GM19438 (cell line): Measurements from ENCODE around the gene MAN2A2.
A peak's percentile ranks its signal among the peaks of the same experiment; 100 is the strongest.
"Not testable (repeated sequence)": the region's sequence is repeated elsewhere in the genome, so short reads cannot be mapped to it uniquely, and the experiment has no call there.

Source experiments
- ATAC-seq: cut with Tn5 transposase; IDR thresholded peaks from one replicate; pipeline ENCODE4 v1.9.1; 2021; ENCODE audit warnings: low read depth; ENCODE audit not compliant: unreplicated experiment

MAN2A2 gene

DNA sequence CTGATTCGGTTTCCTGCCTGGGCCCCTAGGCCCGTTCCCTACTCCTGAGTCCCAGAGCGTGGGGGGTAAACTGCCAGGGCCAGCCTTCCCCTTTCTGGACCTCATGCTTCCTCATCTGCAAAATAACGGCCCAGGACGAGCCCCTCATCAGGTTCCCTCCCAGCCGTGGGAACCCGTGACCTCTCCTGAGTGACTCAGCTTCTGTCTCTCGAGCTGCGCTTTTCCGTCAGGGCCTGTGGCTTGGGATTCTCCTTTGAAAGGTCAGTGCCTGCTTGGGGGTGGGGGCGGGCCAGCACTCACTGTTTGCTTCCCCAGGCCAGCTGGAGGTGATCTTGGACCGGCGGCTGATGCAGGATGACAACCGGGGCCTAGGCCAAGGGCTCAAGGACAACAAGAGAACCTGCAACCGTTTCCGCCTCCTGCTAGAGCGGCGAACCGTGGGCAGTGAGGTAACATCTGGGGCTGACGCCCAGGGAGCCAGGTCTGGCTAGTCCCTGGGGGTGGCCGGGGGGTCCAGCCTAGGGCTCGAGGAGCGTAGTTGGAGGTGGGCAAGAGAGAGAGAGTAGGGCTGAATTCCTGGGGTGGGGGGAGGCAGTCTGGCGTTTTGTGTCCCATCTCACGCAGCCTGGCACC, 12.8 kb downstream of the MAN2A2 start:
- ATAC-seq = no peak

DNA sequence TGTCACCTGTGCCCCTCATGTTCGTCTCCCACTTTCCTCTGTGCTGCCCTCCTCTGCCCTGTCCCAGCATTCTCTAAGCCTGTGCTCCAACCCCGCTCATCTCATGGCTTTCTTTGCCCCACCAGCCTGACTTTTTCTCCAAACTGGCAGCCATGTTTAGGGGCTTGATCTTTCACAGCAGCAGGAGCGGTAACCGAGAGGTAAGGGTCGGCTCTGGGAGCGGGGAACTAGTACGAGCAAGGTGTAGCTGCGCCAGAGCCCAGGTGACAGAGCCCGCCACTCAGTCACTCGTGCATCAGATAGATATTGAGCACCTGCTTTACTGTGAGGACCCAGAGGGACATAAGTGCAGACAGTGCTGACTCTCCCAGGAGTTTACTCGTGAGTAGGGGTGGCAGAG, 13.4 kb downstream of the MAN2A2 start:
- ATAC-seq = no peak

DNA sequence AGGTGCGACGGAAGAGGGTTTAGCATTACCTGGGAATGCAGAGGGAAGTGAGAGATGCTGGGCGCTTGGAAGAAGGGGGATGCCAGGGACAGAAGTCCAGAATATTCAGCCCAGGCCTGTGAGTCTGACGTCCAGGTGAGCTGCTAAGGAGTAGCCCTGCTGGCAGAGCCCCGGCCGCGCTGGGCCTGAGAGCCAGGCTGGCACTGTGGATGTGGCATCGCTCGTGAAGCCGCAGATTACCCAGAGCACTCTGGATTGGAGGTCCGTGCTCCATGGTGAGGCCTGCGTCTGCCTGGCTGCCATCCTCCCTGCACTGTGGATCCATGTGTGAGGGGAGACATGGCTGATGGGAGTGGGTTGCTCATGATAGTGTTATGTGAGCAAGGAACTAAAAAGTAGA, 14.5 kb downstream of the MAN2A2 start:
- no peak for ATAC-seq

DNA sequence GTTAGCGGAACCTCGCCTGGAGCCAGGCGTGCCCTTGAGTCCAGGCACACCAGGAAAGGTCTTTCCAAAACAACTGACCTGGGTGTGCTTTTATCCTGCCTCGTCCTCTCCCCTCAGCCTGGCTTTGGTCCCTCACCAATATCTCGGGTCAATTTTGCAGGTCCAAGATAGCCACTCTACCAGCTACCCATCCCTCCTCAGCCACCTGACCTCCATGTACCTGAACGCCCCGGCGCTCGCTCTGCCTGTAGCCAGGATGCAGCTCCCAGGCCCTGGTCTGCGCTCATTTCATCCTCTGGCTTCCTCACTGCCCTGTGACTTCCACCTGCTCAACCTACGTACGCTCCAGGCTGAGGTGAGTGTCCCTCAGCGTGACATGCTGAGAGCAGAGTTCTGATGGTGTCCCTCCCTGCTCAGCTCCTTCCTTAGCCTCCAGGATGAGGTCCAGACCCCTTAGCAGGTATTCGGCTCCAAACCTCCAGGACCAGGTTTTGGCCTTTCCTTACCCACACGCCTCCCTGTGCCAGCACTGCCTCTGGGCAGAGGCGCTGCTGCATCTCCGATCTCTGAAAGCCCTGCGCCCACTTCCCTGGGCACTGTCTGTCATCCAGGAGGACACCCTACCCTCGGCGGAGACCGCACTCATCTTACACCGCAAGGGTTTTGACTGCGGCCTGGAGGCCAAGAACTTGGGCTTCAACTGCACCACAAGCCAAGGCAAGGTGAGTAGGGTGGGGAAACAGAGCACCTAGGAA, 15.1 kb downstream of the MAN2A2 start:
- no peak for ATAC-seq

DNA sequence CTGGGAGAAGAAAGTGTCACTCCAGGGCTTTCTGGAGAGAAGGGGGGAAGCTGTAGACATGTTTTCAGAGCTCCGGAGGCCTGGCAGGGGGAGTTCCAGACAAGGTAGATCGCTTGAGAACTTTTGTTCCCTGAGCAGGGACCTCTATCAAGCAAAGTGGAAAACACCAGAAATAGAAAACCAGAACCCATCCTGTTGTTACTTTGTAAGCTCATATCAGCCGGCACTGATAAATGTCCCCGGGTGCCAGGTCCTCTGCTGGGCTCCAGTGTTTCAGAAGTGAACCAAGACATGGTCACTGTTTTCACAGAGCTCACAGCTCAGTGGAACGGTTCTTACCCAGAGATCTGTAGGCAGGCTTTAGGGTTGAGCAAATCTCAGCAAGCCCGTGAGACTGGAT, 15.7 kb downstream of the MAN2A2 start:
- ATAC-seq = no peak

DNA sequence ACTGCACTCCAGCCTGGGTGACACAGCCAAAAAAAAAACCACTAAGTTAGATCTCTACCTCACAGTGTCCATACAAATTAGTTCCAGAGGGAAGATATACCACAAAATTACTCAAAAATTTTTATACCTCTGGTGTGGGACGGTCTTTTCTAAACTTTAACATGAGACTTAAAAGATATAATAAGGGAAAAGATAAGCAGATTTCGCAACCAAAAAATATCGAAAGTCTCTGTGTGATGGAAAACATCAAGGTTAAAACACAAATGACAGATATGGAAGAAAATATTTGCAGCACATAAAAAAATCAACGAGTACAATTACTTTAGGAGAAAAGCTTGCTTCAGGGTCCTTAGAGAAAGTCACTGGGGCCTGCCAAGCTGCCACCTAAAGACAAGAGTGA, 18.8 kb downstream of the MAN2A2 start:
- ATAC-seq = no peak

DNA sequence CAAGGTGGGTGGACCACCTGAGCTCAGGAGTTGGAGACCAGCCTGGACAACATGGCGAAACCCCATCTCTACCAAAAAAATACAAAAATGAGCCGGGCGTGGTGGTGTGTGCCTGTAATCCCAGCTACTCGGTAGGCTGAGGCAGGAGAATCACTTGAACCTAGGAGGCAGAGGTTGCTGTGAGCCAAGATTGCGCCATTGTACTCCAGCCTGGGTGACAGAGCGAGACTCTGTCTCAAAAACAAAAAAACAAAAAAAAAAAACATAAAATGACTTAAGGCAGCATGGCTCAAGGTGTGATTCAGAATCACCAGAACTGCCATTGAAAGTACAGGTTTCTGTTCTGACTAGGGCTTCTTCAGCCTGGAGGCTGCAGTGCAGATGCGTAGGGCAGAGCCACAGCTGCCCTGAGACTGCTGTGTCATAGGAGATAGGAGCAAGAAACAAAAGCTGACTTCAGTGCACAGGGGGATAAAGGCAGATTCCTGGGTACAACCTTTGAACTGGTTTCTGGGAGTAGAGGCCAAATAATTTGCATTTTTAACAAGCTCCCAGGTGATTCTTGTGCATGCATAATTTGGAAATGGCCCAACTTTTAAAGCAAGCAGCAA, 19.7 kb downstream of the MAN2A2 start:
- ATAC-seq = peak; percentile 83

DNA sequence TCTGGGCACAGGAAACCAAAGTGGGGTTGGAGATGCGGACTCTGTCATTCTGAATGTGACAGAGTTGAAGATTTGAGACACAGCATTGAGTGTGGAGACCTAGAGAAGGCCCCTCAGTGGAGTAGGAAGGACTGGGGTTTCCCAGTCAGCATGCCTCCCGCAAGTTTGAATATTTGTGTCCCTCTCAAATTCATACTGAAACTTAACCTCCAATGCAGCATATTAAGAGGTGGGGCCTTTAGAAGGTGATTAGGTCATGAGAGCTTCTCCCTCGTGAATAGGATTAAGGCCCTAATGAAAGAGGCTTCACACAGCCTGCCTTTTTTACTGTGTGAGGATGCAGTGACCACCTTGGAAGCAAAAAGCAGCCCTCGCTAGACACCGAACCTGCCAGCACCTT, 21.3 kb downstream of the MAN2A2 start:
- peak; percentile 50 for ATAC-seq

DNA sequence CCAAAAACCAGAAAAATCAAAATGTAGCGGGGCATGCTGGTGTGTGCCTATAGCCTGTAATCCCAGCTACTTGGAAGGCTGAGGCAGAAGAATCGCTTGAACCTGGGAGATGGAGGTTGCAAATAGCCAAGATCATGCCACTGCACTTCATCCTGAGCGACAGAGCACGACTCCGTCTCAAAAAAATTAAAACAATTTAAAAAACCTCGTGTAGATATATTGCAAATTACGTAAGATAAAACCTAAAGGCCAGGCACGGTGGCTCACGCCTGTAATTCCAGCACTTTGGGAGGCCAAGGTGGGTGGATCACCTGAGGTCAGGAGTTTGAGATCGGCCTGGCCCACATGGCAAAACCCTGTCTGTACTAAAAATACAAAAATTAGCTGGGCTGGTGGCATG, 23.7 kb downstream of the MAN2A2 start:
- ATAC-seq = not testable (repeated sequence)

DNA sequence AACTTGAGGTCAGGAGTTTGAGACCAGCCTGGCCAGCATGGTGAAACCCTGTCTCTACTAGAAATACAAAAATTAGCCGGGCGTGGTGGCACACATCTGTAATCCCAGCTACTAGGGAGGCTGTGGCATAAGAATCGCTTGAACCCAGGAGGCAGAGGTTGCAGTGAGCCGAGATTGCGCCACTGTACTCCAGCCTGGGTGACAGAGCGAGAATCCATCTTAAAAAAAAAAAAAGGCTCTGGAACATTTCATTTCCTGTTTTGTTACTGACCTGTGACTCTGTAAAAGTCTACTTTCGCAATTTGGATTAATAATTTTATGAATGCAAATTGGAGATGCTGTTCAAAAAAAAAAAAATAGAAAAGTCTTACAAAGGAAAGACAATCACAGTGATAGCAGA, 25.0 kb downstream of the MAN2A2 start:
- ATAC-seq = not testable (repeated sequence)

DNA sequence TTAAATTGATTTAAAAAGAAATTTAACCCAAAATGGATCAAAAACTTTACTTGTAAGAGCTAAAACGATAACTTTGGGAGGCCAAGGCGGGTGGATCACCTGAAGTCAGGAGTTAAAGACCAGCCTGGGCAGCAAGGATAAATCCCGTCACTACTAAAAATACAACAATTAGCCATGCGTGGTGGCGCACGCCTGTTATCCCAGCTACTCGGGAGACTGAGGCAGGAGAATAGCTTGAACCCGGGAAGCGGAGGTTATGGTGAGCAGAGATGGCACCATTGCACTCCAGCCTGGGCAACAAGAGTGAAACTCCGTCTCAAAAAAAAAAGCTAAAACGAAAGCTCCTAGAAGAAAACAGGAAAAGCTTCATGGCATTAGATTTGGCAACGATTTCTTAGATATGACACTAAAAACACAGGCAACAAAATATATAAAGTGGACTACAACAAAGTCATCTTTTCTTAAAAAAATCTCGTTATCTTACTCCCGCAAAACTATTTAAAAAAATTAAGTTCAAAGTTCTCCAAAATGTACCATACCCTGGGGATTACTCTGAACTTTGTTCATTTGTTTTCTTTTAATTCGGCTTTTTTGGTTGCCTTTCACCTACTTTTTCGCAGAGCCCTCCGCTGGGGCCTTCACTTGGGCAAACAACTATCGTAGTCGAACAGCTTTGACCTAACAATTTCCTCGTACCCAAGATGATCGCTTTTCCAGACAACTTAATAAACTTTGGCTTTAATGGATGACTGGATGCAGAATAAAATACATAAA, 26.3 kb downstream of the MAN2A2 start:
- ATAC-seq = no peak

DNA sequence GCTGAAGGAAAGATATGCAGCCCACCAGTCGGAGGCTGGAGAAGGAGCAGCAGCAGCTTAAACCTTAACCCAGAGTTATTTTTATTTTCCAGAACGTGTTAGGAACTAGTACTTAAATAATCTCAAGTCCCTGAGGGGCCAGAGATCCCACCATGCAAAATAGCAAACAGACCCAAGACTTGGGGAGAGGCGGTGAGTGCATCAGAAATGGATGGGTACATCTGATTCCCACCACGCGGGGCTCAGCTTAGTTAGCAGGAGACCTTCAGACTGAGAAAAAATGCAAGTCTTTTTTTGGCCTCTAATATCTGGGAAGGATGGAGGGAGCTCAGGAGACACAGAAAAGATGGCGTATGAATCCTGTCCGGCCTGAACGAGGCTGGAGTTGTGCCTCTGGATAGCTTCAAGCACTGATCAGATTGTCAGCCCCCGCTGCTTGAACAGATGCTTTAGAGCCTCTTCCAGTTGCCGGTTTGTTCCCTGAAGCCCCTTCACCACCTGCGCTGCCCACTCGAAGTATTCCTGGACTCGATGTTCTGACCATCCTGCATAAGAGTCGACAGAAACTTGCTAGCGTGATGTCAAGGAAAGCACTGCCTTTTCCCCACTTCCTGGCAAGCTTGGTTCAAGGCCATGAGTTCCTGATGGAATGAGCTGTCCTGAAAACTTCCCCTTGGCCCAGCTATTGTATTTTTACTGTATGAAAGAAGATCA, 27.9 kb downstream of the MAN2A2 start:
- no peak for ATAC-seq

DNA sequence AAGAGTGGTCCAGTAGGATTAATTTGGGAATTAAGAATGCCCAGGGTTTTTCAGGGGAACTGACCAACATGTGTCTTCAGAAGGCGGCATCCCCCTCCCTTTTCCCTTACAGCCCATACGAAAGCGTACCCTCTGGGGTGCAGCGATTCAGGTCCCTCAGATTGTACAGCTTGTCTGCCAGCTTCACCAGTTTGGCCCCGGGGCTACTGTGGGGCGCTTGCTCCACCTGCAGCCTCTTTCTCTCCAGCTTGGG, 28.4 kb downstream of the MAN2A2 start:
- no peak for ATAC-seq

DNA sequence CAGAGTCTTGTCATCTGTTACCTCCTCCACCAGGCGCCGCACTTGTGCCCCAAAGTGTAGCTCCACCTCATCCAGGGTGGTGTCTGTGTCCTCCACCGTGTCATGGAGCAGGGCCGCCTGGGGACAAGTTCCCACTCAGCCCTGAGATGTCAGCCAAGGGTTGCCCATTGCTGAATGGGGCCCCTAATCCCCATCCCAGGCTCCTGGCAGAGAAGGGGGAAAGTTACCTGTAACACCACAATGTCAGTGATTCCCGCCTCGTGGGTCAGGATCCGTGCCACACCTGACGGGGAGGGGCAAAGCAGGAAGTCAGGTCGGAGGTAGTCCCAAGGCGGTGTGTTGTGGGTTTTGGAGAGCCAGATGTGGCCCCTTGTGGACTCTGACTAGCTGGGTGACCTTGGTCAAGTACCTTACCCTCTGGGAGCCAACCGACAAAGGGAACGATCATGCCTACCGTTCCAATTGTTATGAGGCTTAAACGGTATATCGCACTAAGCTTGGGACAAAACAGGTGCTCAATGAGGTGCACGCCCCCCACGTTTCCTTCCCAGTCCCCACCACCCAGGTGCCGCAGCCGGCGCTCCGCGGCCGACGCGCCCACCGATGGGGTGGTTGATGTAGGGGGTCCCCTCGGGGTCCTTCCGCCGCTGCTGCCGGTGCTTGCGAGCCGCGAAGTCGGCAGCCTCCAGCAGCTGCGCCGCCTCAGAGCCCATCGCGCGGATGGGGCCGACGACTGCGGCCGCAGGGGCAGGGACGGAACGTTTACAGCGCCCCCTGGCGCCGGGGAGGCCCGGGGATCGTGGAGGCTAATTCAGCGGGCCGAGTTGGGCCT, 28.9 kb downstream of the MAN2A2 start, which contains the start of gene HDDC3:
HDDC3 (minus strand) TSS at position 722 of the 832 bp plus-strand sequence; CDS start at position 713, 9 bp downstream.
- ATAC-seq = peak; percentile 46

DNA sequence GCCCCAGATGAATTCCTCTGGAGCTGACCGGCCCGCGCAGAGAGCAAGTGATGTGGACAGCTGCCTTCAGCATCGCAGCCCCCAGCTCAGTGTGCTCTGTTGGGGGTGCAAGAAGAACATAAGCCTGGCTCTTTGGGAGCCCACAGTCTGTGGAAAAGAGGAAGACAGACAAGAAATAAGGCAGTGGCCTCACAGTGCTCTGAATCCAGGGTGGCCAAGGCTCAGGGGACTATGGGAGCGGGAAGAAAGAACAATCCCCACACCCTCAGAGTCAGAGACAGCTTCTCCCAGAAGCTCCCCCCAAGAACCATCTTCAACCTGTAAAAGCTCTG, 29.5 kb downstream of the MAN2A2 start:
- ATAC-seq = no peak

DNA sequence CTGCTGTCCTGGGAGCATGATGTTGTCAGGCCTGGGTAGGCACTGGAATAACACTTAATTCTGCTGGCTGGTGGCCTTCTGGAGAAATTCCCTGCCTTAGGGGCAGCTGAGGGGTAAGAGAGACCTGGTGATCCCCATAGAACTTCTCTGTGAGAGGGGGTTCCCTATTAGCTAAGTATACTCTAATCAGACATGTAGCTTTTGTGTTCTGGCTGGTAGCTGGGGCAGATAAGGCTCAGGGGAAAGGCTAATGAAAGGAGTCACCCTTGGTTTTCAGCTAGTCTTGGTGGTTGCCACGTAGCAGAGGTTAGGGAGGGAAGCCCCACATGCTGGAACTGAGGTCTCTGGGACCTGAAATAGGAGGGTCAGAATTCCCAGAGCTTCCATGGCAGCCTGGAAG, 30.2 kb downstream of the MAN2A2 start:
- ATAC-seq = no peak

DNA sequence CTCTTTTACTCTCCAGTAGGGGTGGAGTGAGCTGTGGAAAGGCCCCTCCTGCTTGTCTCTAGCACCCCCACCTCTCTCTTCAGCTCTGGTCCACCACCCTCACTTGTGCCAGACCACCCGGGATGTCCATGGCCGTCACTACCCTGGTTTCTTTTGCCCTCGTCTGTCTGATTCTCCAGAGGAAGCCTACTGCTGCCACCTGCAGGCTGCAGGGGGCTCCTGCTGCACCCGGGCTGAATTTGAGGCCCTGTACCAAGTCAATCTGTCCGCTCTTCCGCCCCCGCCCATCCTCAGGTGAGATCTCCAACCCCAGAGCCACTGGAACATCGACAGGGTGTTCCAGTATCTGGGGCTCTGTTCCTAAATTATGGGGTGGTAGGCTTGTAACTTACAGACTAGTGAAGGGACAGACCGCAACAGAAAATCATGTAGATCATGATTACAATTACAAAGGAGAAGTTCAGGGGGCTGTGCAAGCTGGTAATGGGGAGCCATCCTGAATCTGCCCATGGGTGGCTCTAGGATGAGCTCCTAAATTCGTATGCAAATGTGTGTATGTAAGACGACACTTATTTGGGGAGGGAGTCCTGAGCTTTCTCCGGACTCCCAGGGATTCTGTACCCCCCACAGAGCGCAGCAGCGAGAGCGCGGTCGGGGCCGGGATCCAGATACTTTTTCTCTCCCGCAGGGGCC, 31.3 kb downstream of the MAN2A2 start:
- peak; percentile 28 for ATAC-seq

DNA sequence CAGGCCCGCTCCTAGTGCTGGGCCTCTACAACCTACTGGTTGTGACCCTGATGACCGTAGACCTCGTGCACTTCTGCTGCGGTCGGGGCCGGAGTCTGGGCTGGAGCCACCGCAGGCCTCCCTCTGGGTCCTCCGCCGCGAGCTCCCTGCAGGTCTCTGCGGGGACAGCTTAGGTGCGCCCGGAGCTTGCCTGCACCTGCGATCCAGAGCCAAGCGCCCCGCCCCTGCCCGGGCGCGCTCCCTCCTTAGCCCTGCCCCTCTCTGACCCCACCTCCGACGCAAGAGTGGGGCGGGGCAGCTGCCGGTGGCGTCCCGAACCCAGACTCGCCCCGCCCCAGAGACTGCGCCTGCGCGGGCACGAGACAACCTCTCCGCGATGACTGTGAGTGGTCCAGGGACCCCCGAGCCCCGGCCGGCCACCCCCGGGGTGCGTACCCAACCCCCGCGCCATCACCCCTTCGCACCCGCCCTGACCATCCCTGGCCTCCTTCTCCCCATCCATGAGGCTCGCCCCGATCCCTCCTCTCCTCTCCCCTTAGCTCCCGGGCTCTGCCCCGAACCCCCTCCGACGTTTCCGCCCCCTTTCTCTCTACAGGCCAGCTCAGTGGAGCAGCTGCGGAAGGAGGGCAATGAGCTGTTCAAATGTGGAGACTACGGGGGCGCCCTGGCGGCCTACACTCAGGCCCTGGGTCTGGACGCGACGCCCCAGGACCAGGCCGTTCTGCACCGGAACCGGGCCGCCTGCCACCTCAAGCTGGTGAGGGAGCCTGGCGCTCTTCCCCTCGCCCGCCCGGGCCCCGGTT, 32.0 kb downstream of the MAN2A2 start, which contains the start of gene UNC45A:
UNC45A (plus strand) TSS at position 337 of the 803 bp plus-strand sequence; CDS start at position 377, 40 bp downstream.
- peak; percentile 61 for ATAC-seq
